Umbilical cord (tissue), 2 donors: ENCODE measurements around the gene NANOGP8. TPM values are rescaled to one million over a fixed set of nuclear protein-coding genes. Genes with fewer than 3 reads are reported as not detected.
A peak's percentile ranks its signal among the peaks of the same experiment; 100 is the strongest.
"Not testable (repeated sequence)": the region's sequence is repeated elsewhere in the genome, so short reads cannot be mapped to it uniquely, and the experiment has no call there.

Experiments used
- DNase-seq: peaks from one replicate; pipeline ENCODE4 v3.0.0-alpha.2; 2015; ENCODE audit warnings: low spot score
- total RNA-seq: library from RNA; depleted of rRNA; stranded (reverse); fragments of >200 nt; gene quantifications from one replicate; pipeline ENCODE4 v1.2.3, GENCODE V29; 2014; ENCODE audit warnings: low replicate concordance; ENCODE audit not compliant: insufficient read depth

NANOGP8 gene, protein sequence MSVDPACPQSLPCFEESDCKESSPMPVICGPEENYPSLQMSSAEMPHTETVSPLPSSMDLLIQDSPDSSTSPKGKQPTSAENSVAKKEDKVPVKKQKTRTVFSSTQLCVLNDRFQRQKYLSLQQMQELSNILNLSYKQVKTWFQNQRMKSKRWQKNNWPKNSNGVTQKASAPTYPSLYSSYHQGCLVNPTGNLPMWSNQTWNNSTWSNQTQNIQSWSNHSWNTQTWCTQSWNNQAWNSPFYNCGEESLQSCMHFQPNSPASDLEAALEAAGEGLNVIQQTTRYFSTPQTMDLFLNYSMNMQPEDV
- total RNA-seq, result not detected

DNA sequence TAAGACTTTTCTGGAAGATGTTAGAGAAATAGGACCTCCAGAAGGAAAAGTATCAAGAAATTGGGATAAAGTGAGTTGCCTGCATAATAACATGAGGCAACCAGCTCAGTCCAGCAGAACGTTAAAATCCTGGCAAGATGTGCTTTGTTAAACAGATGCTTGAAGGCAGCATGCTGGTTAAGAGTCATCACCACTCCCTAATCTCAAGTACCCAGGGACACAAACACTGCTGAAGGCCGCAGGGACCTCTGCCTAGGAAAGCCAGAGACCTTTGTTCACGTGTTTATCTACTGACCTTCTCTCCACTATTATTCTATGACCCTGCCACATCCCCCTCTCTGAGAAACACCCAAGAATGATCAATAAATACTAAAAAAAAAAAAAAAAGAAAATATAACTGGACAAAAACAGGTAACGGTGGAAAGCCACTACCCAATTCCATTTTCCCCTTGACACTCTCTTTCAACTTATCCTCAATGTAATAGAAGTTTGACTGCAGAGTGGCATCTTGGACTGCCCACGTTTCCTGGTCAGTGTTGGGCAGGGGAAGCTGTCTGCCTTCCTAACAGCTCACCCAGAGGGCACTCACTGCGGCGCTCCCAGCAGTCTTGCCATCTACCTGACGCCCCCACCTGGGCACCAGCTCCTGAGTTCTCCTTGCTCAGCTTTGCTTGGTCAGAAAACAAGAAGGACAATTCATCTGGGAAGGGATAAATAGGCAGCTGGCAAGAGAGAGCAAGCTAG, at the start of gene NANOGP8:
NANOGP8 (minus strand) TSS at position 120 of the 744 bp plus-strand sequence. CDS start 185 bp downstream, outside the sequence.
- not testable (repeated sequence) for DNase-seq

DNA sequence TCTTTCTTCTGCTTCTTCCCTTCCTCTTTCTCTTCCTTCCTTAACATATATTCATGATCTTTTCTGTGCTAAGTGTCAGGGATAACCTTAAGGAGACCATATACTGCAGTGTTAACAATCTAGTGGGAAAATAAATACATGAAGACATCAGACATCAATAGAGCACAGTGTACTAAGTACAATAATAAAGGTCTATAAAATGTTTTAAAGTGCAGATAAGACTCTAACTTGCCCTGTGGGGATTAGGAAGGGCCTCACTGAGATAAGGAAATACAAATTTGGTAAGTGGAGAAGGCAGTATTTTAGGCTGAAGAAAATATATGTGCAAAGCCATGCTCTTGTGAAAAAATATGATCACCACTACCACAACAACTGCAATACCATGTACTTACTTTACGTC, 49.2 kb upstream of the NANOGP8 start:
- DNase-seq, result peak; percentile 57

DNA sequence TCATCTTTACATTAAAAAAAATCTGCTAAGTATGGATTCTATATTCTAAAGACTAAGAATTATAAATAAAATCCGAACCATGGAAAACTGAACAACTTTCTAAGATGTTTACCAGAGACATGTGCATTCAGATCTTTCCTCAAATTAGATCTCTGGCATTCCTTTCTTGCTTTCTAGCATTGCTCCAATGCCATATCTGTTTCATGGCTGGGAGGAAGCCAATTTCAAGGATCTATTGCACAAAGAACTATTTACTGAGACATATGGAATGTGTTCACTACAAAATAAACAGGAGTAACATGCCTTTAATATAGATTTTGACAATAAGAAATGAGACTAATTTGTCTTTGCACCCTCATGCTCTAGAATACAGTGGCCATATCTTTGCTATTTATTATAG, 45.1 kb upstream of the NANOGP8 start:
- peak; percentile 40 for DNase-seq

DNA sequence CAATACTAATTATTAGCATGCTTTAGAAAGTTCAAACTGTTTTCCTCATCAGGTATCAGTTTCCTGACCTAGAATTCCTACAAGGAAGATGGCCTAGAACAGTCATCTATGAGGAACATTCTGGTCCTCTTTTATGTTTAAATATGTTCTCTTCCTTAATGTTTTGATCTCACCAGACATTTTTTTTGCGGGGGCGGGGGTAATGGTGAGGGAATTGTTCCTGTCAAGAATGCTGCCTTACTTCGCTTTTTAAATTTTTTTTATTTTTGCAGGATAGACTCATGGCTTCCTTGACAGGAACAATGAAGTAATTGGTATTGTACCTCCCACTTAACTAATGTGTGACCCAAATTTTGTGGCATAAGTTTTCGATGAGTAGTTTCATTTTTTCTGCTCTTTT, 44.3 kb upstream of the NANOGP8 start:
- DNase-seq, result no peak

DNA sequence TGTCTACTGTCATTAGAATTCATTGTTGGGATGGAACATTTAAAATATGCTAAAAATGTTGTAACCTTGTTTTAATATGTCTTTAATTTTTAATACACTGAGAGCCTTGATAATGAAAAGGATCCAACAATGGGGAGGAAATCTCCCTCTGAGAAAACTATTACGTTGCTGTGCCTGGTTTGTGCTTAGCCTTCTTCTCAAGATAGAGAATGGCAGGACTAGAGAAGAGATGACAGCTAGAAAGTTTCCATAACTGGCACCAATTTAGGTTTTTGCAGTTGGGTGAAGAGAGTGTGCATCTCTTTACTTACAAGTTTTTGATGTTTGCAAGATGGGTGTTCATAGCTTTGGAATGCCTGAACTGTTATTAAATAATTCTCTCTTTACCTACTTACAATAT, 42.6 kb upstream of the NANOGP8 start:
- DNase-seq, result no peak

DNA sequence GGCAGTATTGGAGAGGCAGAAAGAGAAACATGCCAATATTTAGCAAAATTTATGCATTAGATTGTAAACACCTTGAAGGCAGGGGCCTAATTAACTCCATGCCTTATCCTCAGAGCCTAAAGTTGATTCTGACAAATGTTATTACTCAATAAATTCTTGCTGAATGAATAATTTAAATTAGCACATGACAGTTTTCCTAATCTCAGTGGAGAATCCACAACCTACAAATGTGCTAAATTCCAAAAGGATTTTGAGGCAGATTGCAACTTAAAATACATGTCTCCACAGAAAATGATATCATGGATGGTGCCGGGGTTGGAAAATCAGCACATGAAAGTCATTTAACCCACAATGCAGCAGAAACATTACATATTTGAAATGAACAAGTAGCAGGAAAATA, 41.1 kb upstream of the NANOGP8 start:
- DNase-seq, result no peak

DNA sequence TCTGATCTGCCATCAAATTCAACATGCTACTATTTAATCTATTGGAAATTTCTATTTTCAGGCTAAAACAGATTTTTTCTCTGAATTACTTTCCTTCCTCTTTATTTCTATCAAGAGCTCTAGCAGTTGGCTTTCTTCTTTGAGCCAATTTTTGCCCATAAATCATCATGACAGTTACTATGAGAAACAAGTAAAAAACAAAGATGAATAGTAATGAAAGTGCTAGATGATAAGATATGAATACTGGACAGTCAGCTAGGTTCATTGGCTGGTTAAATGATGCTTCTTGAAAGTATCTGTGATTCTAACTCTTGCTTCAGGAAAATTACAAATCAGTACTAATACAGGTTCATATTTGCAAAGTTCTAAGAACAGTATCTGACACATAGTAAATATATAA, 38.6 kb upstream of the NANOGP8 start:
- DNase-seq, result peak; percentile 44

DNA sequence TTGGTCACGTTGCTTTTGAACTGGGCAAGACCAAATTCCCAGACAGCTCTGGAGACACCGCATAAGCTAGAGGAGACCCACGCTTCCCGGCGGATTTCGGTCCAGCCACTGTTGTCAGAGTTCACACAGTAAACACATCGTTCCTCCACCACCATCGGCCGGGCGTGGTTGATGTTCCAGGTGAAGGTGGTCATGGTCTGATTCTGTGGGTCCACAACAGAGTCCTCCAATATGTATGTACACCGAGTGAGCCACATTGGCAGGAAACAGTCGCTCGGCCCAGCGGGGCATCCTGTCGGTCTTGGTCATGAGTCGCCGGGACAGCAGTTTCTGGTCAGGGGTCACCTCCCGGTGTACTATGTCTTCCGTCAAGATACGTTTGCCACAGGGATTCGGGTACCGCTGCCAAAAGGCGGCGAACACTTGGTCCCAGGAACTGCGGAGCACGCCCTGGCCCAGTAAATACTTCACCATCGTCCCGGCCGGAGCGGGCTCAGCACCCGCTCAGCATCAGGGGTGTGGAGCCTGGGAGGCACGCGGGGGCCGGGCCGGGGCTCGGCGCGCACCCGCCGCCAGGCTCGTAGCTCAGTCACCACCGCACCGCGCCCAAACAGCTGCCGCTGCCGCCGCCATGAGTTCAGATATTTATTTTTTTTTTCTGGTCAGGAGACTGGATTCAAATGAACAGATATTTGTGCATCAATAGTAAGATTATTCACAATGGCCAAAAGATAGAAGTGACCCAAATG, 36.7 kb upstream of the NANOGP8 start:
- DNase-seq, result no peak

DNA sequence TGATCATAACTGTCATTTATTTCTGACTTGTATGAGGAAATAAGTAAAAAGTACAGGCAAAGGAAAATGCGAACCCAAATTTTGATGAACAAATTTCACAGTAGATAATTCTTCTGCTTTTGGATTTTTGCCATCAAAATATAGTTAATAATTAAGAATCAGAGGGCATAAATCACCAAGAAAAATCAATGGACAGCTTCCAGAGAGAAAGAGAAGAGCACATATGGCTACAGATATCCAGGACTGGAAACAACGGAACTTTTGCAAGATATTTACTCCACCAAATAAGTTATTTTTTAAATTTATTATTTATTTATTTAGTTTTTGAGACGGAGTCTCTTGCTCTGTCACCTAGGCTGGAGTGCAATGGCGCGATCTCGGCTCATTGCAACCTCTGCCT, 35.1 kb upstream of the NANOGP8 start:
- DNase-seq, result no peak

DNA sequence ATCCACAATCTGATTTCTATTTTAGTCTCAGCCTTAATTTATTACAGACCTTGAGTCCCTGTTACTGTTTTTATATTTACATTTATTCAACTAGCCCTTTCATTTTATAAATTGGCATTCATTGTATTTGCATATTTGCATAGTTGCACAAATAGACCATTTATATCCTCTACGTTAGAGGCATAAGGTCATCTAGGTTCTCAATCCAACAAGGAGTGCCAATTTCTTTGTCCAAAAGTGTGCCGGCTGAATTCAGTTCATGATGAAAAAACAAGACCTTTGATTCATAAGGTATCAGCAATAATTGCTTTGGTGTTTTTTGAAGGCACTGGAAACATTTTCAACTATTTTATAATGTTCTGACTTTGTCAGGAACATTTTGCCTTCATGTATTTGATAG, 33.9 kb upstream of the NANOGP8 start:
- no peak for DNase-seq

DNA sequence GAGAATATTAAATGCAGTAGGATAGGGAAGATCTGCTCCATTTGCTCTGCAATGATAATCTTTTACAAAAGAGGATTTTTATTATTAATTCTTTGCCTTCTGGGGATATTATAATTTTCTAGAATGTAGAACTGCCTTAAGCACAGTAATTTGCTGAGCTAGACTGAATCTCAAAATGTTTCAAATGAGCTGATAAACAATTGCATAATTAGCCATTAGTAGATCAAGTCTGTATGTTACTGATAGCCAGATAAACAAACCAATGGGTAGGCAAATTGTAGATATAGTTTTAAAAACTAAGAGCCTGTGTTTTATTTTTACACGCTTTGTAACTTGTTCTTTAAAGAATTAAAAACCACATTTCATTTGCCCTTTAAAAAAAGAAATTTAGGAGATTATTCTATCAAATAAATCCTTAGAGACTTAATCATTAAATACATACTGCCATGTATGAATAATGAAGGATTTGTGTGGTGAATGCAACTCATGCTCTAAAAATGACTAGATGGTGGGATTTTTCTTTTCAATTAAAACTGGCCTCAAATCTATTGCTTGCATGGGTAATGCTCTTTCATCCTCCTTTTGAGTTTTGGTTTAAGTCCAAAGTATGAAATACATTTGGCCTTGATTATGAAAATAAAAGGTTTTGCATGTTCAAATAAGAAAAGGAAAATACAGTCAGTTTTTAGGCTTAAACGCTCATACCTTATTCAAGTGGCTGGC, 32.6 kb upstream of the NANOGP8 start:
- DNase-seq, result peak; percentile 58

DNA sequence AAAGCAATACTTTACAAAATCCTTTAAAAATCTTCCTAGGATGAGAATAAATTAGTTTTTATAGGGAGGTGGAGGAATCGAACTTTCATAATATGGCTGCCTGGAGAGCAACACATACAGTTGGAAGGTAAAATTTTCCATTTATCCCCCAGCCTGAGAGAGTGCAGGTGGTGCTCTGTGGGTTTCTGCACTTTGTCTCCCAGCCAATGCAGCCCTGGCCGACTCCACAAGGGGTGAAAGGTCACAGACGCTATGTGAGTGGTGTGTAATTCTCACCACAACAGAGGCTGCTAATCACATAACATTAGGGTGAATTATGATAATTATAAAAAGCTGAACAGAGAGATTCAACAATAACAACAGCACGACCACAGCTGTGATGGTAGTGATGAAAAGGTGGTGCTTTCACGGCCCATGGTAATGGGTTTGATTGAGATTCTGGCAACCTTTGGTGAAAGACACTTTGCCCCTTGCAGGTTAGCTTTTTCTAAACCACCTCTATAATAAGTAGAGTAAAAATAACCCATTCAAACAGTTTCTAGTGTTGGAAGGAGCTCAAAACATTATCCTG, 30.1 kb upstream of the NANOGP8 start:
- no peak for DNase-seq

DNA sequence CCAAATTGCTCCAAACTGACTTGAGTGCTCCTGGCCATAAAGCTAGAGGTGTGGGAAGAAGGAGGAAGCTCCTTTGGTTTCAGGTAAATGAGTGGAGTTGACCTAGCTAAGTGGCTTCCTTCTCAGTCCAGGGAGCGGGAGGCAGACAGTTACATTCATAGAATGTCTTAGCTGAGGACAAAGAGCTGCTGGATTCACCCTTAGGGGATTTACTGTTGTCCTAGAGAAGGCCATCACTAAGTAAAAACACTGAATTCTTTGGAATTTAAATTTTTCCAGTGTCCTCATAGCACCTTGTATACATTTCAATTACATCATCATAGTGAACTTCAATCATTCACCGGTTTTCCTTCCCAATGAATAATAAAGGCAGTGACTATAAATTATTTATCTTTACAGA, 27.3 kb upstream of the NANOGP8 start:
- DNase-seq, result no peak

DNA sequence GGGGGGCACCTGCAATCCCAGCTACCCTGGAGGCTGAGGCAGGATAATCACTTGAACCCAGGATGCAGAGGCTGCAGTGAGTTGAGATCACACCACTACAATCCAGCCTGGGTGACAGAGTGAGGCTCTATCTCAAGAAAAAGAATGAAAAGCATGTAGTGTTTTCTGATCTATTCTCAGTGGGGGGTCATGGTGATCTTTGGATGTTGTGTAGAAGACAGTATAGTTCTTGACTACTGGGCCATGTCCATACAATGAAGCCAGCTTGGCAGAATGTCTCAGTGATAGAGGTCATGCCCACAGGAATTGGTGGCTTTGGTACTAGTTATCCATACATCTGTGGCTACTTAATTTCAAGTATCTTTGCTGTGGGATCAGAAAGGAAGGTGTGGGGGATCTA, 26.8 kb upstream of the NANOGP8 start:
- no peak for DNase-seq

DNA sequence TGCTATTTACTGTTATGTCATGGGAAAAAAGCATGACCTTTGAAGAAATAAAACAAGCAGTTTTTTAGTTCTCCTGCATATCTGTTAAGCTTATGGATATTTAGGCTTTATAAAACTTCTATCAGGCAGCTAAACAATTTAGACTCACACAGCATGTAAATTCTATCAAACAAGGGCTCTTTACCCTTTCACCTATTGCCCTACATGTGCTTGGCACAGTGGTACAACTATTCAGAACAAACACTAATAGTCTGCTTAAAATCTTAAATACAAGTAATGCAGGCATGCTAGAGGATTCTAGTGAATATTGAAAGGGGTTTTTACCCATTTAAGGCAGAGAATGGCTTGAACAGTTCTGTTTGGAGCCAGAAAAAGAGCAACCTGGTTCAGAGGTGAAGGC, 23.4 kb upstream of the NANOGP8 start:
- no peak for DNase-seq

DNA sequence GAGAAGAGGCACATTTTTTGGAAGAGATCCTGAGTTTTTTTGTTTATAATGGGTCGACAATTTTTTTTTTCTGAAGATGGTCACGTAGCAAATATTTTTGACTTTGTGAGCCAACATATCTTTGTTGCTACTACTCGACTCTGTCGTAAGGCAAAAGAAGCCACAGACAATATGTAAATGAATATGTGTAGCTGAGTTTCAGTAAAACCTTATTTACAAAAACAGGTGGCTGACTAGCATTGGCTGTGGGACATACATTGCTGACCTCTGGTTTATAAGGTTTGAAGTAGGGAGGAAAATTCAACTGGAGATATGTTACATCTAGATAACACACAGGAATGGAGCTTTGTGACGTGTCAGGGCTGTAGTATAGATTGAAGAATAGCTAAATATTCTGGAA, 22.5 kb upstream of the NANOGP8 start:
- no peak for DNase-seq

DNA sequence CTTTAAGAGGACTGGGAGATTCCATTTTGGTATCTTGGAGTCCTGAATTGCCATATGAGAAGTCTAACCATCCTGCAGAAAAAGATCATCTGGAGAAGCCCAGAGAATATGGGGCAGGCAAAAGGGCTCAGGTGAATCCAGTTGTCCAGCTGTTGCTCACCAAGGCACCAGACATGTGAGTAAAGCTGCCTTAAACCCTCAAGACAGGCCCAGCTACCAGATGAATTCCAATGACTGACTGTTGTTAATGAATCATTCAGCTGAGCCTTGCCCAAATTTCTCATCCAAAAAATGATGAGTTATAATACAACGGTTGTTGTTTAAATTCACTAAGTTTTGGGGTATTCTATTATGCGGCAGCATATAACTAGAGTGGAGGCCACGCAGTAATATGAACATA, 22.0 kb upstream of the NANOGP8 start:
- DNase-seq, result no peak

DNA sequence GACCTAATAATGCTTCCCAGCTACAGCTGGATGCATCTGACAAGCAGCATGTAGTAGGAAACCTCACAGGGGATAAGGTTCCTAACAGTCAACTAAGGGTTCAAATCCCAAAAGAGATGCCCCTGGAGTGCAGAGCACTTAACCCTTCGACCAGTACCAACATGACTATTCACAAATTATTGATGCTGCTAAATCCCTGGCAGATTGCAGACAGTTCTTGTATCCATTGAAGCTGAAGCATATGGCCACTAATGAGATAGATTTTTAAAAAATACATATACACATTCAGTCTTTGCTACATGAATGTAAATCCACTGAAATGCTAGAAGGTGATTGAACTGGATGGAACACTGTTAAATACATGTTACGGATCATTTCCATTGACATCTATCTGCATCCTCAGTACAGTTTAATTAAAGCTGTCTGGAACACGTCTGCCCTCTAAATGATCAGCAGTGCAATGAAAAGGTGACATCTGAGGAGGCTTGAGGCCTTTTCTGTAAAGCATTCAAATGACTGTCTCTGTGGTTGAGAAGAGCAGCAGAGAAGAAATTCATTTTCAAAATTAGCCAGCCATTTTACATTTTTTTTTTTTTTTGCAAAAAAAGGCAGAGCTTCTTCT, 19.5 kb upstream of the NANOGP8 start:
- DNase-seq, result no peak

DNA sequence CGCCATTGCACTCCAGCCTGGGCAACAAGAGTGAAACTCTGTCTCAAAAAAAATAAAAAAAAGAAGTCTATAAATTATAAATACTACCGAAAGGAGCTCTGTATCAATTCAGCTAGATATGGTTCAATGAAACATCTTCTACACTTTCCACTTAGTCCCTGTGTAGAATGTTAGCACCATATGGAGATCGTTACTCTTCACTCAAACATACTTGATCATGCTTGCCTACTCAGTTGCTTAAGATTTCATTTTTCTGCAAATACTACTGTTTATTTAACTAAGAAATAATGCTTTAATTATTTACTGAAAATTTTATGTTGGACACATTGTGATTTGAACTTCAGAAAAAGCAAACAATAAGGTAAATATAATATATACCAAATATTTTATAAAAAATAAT, 17.1 kb upstream of the NANOGP8 start:
- no peak for DNase-seq

DNA sequence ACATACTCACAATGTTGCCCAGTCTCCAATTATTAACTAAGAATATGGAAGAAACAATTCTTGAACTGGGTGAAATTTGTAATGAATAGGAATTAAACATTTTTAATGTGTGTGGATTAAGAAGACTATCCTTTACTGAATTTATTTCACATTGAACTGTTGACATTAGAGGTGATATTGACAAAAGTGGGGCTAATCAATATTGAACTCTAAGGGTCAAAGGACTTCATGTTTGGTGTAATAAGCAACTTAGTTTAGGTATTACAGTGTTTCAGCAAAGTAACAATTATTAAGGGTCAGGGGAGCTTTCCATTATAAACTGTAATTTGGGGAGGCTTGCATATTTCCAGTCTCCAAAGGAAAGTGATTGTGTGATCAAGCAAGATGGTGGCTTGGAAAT, 16.2 kb upstream of the NANOGP8 start:
- DNase-seq, result no peak

DNA sequence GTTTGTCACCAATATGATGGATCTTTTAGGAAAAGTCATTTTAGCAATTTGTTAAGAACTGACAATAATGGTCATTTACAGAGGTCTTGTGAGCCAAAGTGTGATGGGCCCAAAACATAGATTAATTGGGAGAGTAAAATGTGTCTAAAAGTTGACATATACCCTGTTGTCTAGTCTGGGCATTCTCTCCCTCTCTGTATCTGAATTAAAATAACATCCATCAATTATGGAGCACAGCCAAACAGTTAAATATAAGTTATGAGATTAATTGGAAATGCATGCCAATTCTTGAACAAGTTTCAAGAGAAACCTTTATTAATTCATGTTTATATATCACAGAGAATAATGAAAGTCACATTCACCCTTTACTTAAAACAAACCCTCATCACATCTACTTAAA, 13.6 kb upstream of the NANOGP8 start:
- no peak for DNase-seq
